Esophagus muscularis mucosa (tissue), 4 donors: Measurements from ENCODE around the gene PHF2. TPM values are rescaled to one million over a fixed set of nuclear protein-coding genes. Genes with fewer than 3 reads are reported as not detected.

Source experiments
- DNase-seq: peaks from one replicate; pipeline ENCODE4 v3.0.0-alpha.2; 2017; ENCODE audit errors: extremely low spot score
- H3K27ac ChIP-seq, 4 donors: fragments of 200-600 bp; sonication (generic); replicated peaks in 1 of 4; 1 replicate in 3 of 4; 2 replicates in 1 of 4; pipeline ENCODE4 v1.5.1; 2016 to 2019; ENCODE audit warnings: mild to moderate bottlenecking in 1 of 4
- H3K27me3 ChIP-seq, 4 donors: fragments of 200-600 bp; sonication (generic); one replicate each; pipeline versions ENCODE4 v1.5.1 to v1.6.0; 2016 to 2019
- H3K36me3 ChIP-seq, 4 donors: fragments of 200-600 bp; sonication (generic); one replicate each; pipeline ENCODE4 v1.5.1; 2016 to 2019
- H3K4me1 ChIP-seq, 4 donors: fragments of 200-600 bp; sonication (generic); one replicate each; pipeline ENCODE4 v1.5.1; 2016 to 2019
- H3K4me3 ChIP-seq, 4 donors: fragments of 200-600 bp; sonication (generic); 1 replicate in 2 of 4; 2 replicates in 2 of 4; pipeline ENCODE4 v1.5.1; 2016 to 2019; ENCODE audit warnings: mild to moderate bottlenecking in 4 of 4, moderate library complexity in 1 of 4
- H3K9me3 ChIP-seq, 4 donors: fragments of 200-600 bp; sonication (generic); 1 replicate in 3 of 4; 2 replicates in 1 of 4; pipeline ENCODE4 v1.5.1; 2016 to 2019
- EP300 ChIP-seq: sonication (generic); formaldehyde crosslinking; IDR thresholded peaks from one replicate; pipeline ENCODE4 v1.6.1; 2017; ENCODE audit warnings: antibody characterized with exemption
- POLR2A ChIP-seq: fragments of 450-650 bp; IDR thresholded peaks from one replicate; pipeline ENCODE4 v1.6.1; 2017; ENCODE audit warnings: antibody characterized with exemption, moderate library complexity, mild to moderate bottlenecking, low read depth
- POLR2AphosphoS5 ChIP-seq, 2 donors: sonication (generic); formaldehyde crosslinking; IDR thresholded peaks; one replicate each; pipeline ENCODE4 v1.6.1; 2017; ENCODE audit warnings: antibody characterized with exemption in 2 of 2
- WGBS: methylation state at CpG from one replicate; pipeline ENCODE4 v1.1.5; 2018; 5-methylcytosine and 5-hydroxymethylcytosine counted together
- intact Hi-C: fragments of 100-400 bp; cut with DNase I; formaldehyde crosslinking; loops from one replicate; pipeline ENCODE4 v1.15.1; 2023
- total RNA-seq, 4 donors: library from RNA; depleted of rRNA; stranded (reverse); fragments of >200 nt; gene quantifications; one replicate each; pipeline versions ENCODE4 v1.1.0 to v1.2.1, GENCODE V29; 2016
- TF ChIP-seq, protein P1 (sequence below), 3 experiments: fragments of 200-600 bp in 2 of 3; fragments of 450-650 bp in 1 of 3; sonication (generic) in 2 of 3; IDR thresholded peaks; one replicate each; pipeline ENCODE4 v1.5.1; 2017 to 2019; ENCODE audit warnings: antibody characterized with exemption in 3 of 3, mild to moderate bottlenecking in 2 of 3, moderate library complexity in 1 of 3

The PHF2 gene
- total RNA-seq, 4 donors from 2014 or later: 35.7 to 53.5 (median 43.2) TPM

DNA sequence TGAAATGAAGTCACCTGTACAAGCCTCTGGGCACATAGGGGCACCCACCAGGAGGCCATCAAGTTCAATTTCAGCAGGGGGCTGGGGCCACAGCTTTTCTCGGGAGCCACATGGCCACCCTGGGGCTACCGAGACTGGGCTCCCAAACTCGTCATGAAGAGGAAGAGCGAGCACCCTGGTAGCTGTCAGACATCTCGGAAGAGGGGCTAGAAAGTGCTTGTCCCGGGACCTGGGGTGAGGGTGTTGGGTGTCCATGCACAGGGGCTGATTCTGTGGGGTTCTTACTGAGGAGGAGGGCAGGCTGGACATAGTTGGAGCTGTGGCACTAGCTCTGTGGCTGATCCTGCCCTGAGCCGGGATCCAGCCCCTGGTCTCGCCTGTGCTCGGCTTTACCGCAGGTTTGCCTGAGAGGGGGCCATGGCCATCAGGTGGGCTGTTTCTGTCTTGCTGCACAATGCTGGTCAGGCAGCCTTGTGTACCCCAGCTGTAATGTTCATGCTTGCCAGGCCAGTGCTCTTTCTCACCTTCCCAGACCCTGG is 70.3 kb downstream of the PHF2 start:
- intact Hi-C loops: no loop called here
- 97% methylated on average over 10 of the region's 10 CpGs for WGBS
- Histone ChIP-seq H3K27me3 (no peaks in the 10 kb centered on the region), H3K36me3 (peaks cover 45 to 91% (median 82%) of the 10 kb centered on the region in 4 donors), H3K9me3 (no peaks in the 10 kb centered on the region), H3K27ac (no peak overlapping the region), H3K4me1 (peaks cover 0 to 7% (median 0%) of the 10 kb centered on the region in 4 donors), H3K4me3 (no peak overlapping the region)
- DNase-seq: no peak
- TF ChIP-seq EP300 (no peak), POLR2A (no peak), POLR2AphosphoS5 (IDR thresholded peaks at IDR 0.05) (no peak)
- TF ChIP-seq, protein P1, sequence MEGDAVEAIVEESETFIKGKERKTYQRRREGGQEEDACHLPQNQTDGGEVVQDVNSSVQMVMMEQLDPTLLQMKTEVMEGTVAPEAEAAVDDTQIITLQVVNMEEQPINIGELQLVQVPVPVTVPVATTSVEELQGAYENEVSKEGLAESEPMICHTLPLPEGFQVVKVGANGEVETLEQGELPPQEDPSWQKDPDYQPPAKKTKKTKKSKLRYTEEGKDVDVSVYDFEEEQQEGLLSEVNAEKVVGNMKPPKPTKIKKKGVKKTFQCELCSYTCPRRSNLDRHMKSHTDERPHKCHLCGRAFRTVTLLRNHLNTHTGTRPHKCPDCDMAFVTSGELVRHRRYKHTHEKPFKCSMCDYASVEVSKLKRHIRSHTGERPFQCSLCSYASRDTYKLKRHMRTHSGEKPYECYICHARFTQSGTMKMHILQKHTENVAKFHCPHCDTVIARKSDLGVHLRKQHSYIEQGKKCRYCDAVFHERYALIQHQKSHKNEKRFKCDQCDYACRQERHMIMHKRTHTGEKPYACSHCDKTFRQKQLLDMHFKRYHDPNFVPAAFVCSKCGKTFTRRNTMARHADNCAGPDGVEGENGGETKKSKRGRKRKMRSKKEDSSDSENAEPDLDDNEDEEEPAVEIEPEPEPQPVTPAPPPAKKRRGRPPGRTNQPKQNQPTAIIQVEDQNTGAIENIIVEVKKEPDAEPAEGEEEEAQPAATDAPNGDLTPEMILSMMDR (IDR thresholded peaks at IDR 0.05): no peak

DNA sequence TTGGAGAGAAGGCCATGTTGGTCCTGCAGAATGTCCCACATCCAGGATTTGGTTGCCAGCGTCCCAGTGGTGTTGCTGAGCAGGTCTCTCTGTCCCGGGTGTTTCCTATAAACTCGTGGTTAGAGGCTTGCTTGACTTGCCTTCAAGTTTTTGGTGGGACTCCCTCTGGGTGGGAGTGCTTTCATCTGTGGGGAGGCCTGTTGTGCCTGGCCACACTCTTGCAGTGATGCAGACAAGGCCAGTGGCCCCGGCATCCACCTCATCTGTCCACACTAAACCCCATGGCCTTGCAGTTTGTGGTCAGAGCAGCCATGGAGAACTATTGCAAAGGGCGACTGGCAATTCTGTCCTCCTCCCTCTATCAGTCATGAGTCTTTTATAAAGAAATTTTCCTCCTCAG is 71.8 kb downstream of the PHF2 start:
- intact Hi-C loops: no loop called here

DNA sequence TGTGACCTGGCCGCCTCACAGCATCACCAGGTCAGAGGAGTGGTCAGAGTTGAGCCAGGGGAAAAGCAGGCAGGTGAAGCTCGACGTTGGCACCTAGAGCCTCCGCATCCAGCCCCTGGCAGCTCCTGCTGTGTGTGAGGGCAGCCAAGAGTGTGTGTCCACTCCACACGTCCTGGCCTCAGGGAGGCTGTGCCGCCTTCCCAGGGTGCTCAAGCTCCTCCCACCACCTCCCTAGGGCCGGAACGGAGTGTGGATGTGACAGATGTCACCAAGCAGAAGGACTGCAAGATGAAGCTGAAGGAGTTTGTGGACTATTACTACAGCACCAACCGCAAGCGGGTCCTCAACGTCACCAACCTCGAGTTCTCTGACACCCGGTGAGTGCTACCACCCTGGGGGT is 72.5 kb downstream of the PHF2 start:
- Histone ChIP-seq H3K9me3 (no peaks in the 10 kb centered on the region), H3K4me3 (no peak overlapping the region), H3K36me3 (peaks cover 47 to 94% (median 91%) of the 10 kb centered on the region in 4 donors), H3K27ac (no peak overlapping the region), H3K4me1 (no peaks in the 10 kb centered on the region), H3K27me3 (no peaks in the 10 kb centered on the region)
- WGBS: 91% methylated on average over 9 of the region's 13 CpGs
- no peak for DNase-seq
- intact Hi-C loops: no loop called here
- TF ChIP-seq POLR2AphosphoS5 (IDR thresholded peaks at IDR 0.05): no peak
- TF ChIP-seq, protein P1 (IDR thresholded peaks at IDR 0.05): no peak
- no peak for TF ChIP-seq EP300
- no peak for TF ChIP-seq POLR2A

More for the DNA sequence above, 71.8 kb downstream of the PHF2 start:
- WGBS: 95% methylated on average over 5 of the region's 5 CpGs
- DNase-seq: no peak
- no peak overlapping the region for H3K27ac ChIP-seq
- H3K27me3 ChIP-seq: no peaks in the 10 kb centered on the region
- TF ChIP-seq, protein P1 (IDR thresholded peaks at IDR 0.05): no peak
- TF ChIP-seq POLR2A (no peak), POLR2AphosphoS5 (IDR thresholded peaks at IDR 0.05) (no peak), EP300 (no peak)
- H3K4me3 ChIP-seq: no peak overlapping the region
- H3K4me1 ChIP-seq: peaks cover 0 to 3% (median 0%) of the 10 kb centered on the region in 4 donors
- H3K36me3 ChIP-seq: peaks cover 47 to 94% (median 91%) of the 10 kb centered on the region in 4 donors
- no peaks in the 10 kb centered on the region for H3K9me3 ChIP-seq

DNA sequence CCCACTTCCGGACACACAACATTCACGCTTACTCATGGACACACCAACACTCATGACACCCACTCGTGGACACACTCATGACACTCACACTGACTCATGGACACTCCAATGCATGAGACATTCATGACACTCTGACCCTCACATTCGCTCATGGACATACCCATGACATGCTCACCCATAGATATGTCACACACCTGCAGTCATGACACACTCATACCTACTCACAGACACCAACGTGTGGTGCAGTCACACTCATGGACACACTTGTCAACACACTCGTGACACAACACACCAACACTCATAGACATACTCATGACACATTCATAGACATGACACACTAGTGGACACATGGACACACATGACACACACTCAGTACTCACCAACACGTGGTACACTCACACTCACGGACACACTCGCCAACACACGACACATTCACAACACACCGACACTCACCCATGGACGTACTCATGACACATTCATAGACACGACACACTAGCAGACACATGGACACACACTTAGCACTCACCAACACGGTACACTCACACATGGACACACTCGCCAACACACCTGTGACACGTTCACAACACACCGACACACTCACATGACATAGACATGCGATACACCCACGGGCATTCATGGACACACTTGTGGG is 73.4 kb downstream of the PHF2 start:
- 98% methylated on average over 19 of the region's 19 CpGs for WGBS
- DNase-seq: no peak
- no peaks in the 10 kb centered on the region for H3K4me1 ChIP-seq
- intact Hi-C loops: no loop called here
- H3K27ac ChIP-seq: no peak overlapping the region
- TF ChIP-seq POLR2AphosphoS5 (IDR thresholded peaks at IDR 0.05): no peak
- TF ChIP-seq POLR2A: no peak
- no peak for TF ChIP-seq EP300
- TF ChIP-seq, protein P1 (IDR thresholded peaks at IDR 0.05): no peak
- no peaks in the 10 kb centered on the region for H3K27me3 ChIP-seq
- no peak overlapping the region for H3K4me3 ChIP-seq
- peaks cover 48 to 94% (median 91%) of the 10 kb centered on the region in 4 donors for H3K36me3 ChIP-seq
- H3K9me3 ChIP-seq: no peaks in the 10 kb centered on the region
